Measurements from ENCODE around the gene SERPINA5.

Gene SERPINA5

DNA sequence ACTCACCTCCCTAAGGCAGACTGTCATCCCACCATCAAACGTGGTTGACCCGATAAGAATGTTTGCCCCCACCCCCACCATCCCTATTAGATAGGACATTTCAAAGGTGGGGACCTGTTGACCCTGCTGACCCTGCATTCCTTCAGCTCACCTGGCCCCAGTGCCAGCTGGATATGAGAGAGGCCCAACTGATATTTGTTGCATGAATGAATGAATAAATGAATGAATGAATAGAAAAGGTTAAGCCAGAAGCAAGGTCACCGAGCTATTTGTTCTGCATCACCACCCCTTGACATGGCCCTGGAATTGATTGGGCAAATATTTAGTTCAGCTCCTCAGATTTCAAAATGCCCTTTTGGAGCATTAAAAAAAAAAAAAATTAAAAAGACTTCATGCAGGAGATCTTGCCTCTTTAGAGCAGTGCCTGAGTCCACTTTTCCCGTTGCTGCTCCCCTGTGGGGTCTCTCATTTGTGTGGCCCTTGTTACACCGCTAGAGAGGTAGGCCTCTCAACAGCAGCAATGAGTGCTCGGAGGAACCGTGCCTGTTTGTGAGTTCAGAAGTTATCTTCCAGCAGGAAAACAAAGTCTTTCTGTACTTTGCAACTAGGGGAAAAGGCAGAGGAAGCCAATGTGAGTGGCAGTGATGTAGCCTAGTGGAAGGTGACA, 8.5 kb upstream of the SERPINA5 start:
- H3K27ac ChIP-seq (ENCODE audit: low read length), result no peak overlapping the region
- H3K36me3 ChIP-seq (replicated peaks; ENCODE audit: low read depth, low read length), result no peaks in the 10 kb centered on the region
- H3K27me3 ChIP-seq (ENCODE audit: low read depth, low read length), result peaks cover 26% of the 10 kb centered on the region; the same call in 1 of the 2 replicates
- H3K4me2 ChIP-seq (ENCODE audit: low read length), result no peak overlapping the region
- H3K79me2 ChIP-seq (ENCODE audit: low read length), result no peaks in the 10 kb centered on the region
- H2AFZ ChIP-seq (ENCODE audit: low read depth, low read length), result no peak overlapping the region
- no peak overlapping the region for H3K9ac ChIP-seq (ENCODE audit: low read length)
- H3K9me3 ChIP-seq (ENCODE audit: insufficient read depth, low read length), result no peaks in the 10 kb centered on the region
- H3K4me1 ChIP-seq (ENCODE audit: low read length), result no peaks in the 10 kb centered on the region
- TF ChIP-seq, protein P1, sequence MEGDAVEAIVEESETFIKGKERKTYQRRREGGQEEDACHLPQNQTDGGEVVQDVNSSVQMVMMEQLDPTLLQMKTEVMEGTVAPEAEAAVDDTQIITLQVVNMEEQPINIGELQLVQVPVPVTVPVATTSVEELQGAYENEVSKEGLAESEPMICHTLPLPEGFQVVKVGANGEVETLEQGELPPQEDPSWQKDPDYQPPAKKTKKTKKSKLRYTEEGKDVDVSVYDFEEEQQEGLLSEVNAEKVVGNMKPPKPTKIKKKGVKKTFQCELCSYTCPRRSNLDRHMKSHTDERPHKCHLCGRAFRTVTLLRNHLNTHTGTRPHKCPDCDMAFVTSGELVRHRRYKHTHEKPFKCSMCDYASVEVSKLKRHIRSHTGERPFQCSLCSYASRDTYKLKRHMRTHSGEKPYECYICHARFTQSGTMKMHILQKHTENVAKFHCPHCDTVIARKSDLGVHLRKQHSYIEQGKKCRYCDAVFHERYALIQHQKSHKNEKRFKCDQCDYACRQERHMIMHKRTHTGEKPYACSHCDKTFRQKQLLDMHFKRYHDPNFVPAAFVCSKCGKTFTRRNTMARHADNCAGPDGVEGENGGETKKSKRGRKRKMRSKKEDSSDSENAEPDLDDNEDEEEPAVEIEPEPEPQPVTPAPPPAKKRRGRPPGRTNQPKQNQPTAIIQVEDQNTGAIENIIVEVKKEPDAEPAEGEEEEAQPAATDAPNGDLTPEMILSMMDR (IDR thresholded peaks at IDR 0.05; ENCODE audit: low read depth, low read length), result no peak
- no peak for TF ChIP-seq EZH2phosphoT487 (IDR thresholded peaks at IDR 0.05; ENCODE audit: low read depth)
- no peak overlapping the region for H3K4me3 ChIP-seq (ENCODE audit: low read length)
- no peaks in the 10 kb centered on the region for H4K20me1 ChIP-seq (ENCODE audit: insufficient read depth, low read length)

DNA sequence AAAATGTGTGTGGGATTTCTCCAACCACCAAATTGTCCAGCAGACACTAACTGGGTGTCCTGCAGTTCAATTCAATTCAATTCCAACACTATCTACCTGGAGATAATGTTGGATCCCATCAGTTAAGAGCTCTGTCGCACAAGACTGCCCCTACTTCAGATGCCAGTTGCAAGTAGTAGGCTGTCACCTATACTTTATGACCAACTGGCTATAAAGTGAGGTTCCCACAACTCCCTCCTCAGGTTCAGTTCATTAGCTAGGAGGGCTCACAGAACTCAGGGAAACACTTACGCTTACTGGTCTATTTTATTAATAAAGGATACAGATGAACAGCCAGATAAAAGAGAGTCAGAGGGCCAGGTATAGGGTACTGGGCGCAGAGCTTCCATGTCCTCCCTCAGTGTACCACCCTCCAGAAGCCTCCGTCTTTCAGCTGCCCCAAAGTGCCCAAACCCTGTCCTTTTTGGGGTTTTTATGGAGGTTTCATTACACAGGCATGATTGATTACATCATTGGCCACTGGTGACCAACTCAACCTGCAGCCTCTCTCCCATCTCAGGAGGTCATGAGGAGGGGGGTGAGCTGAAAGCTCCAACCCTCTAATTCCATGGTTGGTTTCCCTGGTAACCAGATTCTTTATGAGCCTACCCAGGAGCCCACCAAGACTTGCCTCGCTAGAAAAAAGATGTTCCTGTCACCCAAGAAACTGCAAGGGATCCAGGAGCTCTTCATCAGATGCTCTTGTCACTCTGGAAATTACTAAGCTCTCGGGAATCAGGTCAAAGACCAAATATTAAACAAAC, 7.5 kb upstream of the SERPINA5 start:
- Histone ChIP-seq H3K4me1 (ENCODE audit: low read length) (no peaks in the 10 kb centered on the region), H2AFZ (ENCODE audit: low read depth, low read length) (no peak overlapping the region), H3K36me3 (replicated peaks; ENCODE audit: low read depth, low read length) (no peaks in the 10 kb centered on the region), H3K79me2 (ENCODE audit: low read length) (no peaks in the 10 kb centered on the region), H3K27me3 (ENCODE audit: low read depth, low read length) (peaks cover 23% of the 10 kb centered on the region; the same call in 1 of the 2 replicates), H3K4me2 (ENCODE audit: low read length) (no peak overlapping the region), H4K20me1 (ENCODE audit: insufficient read depth, low read length) (no peaks in the 10 kb centered on the region), H3K4me3 (ENCODE audit: low read length) (no peak overlapping the region), H3K9ac (ENCODE audit: low read length) (no peak overlapping the region), H3K27ac (ENCODE audit: low read length) (no peak overlapping the region), H3K9me3 (ENCODE audit: insufficient read depth, low read length) (no peaks in the 10 kb centered on the region)
- TF ChIP-seq, protein P1 (IDR thresholded peaks at IDR 0.05; ENCODE audit: low read depth, low read length), result no peak
- TF ChIP-seq EZH2phosphoT487 (IDR thresholded peaks at IDR 0.05; ENCODE audit: low read depth), result no peak

DNA sequence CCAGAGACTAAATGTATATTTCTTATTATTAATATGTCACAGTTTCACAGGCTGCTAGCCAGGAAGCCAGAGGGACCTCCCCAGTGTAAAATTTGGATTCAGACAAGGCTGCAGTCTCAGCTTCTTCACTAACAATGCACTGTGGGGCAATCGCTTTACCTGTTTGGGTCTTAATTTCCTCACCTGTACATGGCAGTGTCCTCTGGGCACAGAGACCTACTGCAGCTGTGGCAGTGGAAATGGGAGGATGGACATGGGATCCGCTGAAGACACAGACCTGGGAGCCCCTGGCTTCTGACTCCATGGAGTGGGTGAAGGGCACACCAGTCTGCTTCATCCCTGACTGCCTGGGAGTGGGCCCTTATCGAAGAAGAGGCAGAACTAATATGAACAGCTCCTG, 6.9 kb upstream of the SERPINA5 start:
- H3K36me3 ChIP-seq (replicated peaks; ENCODE audit: low read depth, low read length), result no peaks in the 10 kb centered on the region
- no peak overlapping the region for H3K9ac ChIP-seq (ENCODE audit: low read length)
- no peaks in the 10 kb centered on the region for H3K79me2 ChIP-seq (ENCODE audit: low read length)
- H3K4me1 ChIP-seq (ENCODE audit: low read length), result no peaks in the 10 kb centered on the region
- TF ChIP-seq EZH2phosphoT487 (IDR thresholded peaks at IDR 0.05; ENCODE audit: low read depth), result no peak
- TF ChIP-seq, protein P1 (IDR thresholded peaks at IDR 0.05; ENCODE audit: low read depth, low read length), result no peak
- H2AFZ ChIP-seq (ENCODE audit: low read depth, low read length), result no peak overlapping the region
- no peaks in the 10 kb centered on the region for H4K20me1 ChIP-seq (ENCODE audit: insufficient read depth, low read length)
- no peak overlapping the region for H3K27ac ChIP-seq (ENCODE audit: low read length)
- no peaks in the 10 kb centered on the region for H3K9me3 ChIP-seq (ENCODE audit: insufficient read depth, low read length)
- peaks cover 28% of the 10 kb centered on the region for H3K27me3 ChIP-seq (ENCODE audit: low read depth, low read length)
- no peak overlapping the region for H3K4me2 ChIP-seq (ENCODE audit: low read length)
- H3K4me3 ChIP-seq (ENCODE audit: low read length), result no peak overlapping the region
